HepG2 (cell line): ENCODE measurements around the gene OAF. TPM values are rescaled to one million over a fixed set of nuclear protein-coding genes. Genes with fewer than 3 reads are reported as not detected.

Experiments used
- ARID2 ChIP-seq: sonication (generic); formaldehyde crosslinking; IDR thresholded peaks from 2 replicates; pipeline ENCODE4 v1.8.1; 2022; ENCODE audit warnings: mild to moderate bottlenecking, missing genetic modification reagents, borderline replicate concordance
- PTBP1 ChIP-seq: fragments of 200-400 bp; formaldehyde crosslinking; IDR thresholded peaks from 2 replicates; pipeline ENCODE4 v1.6.1; 2018; ENCODE audit warnings: low read length, low read depth; ENCODE audit not compliant: poor library complexity, severe bottlenecking
- RARA ChIP-seq: IDR thresholded peaks from 2 replicates; pipeline ENCODE4 v1.6.1; 2016; ENCODE audit warnings: missing genetic modification reagents, missing compliant biosample characterization
- SETDB1 ChIP-seq: sonication (generic); formaldehyde crosslinking; IDR thresholded peaks from 2 replicates; pipeline ENCODE4 v1.5.1; 2020; ENCODE audit warnings: missing genetic modification reagents, mild to moderate bottlenecking, borderline replicate concordance
- SP1 ChIP-seq, 2 experiments: fragments of 450-650 bp in 1 of 2; sonication (generic) in 1 of 2; formaldehyde crosslinking in 1 of 2; IDR thresholded peaks; 2 replicates each; pipeline versions ENCODE4 v1.4.0 to v1.6.1; 2016 to 2020; ENCODE audit warnings: missing genetic modification reagents in 1 of 2
- SRSF1 ChIP-seq: fragments of 200-400 bp; formaldehyde crosslinking; optimal IDR thresholded peaks from 2 replicates; pipeline ENCODE3; 2017; ENCODE audit warnings: mild to moderate bottlenecking, low read depth, low read length, moderate library complexity
- SUZ12 ChIP-seq: fragments of 150-350 bp; IDR thresholded peaks from 2 replicates; pipeline ENCODE4 v1.6.1; 2014; ENCODE audit warnings: low read depth, low read length
- ZBTB21 ChIP-seq: sonication (generic); formaldehyde crosslinking; IDR thresholded peaks from 2 replicates; pipeline ENCODE4 v1.4.0; 2020; ENCODE audit warnings: missing genetic modification reagents
- ZNF101 ChIP-seq: sonication (generic); formaldehyde crosslinking; IDR thresholded peaks from 2 replicates; pipeline ENCODE4 v1.4.0; 2020; ENCODE audit warnings: mild to moderate bottlenecking, low read depth, missing genetic modification reagents, borderline replicate concordance
- ZNF30 ChIP-seq: sonication (generic); formaldehyde crosslinking; IDR thresholded peaks from 2 replicates; pipeline ENCODE4 v1.5.0; 2020; ENCODE audit warnings: mild to moderate bottlenecking, missing genetic modification reagents
- ZNF510 ChIP-seq: sonication (generic); formaldehyde crosslinking; IDR thresholded peaks from 2 replicates; pipeline ENCODE4 v1.4.0; 2020; ENCODE audit warnings: low read depth, mild to moderate bottlenecking, missing genetic modification reagents
- ZNF766 ChIP-seq: sonication (generic); formaldehyde crosslinking; IDR thresholded peaks from 2 replicates; pipeline ENCODE4 v1.5.0; 2020; ENCODE audit warnings: missing genetic modification reagents, borderline replicate concordance
- polyA plus RNA-seq, 8 experiments: library from polyadenylated mRNA; depleted of rRNA in 3 of 8; stranded (reverse) in 7 of 8; unstranded in 1 of 8; fragments of >200 nt; fragmentation: Illumina TruSeq in 4 of 8; extraction: Trizol in 4 of 8; gene quantifications; 2 replicates each; pipeline versions ENCODE4 v1.2.1 to v1.2.3, GENCODE V29; 2011 to 2016; ENCODE audit warnings: low read depth in 4 of 8, missing spikeins in 1 of 8, mixed read lengths in 1 of 8; ENCODE audit not compliant: insufficient read depth in 1 of 8
- total RNA-seq, 5 experiments: library from RNA; depleted of rRNA; stranded (reverse); fragments of >200 nt; fragmentation: Illumina TruSeq; extraction: Trizol; gene quantifications; 2 replicates each; pipeline ENCODE4 v1.2.3, GENCODE V29; 2016; ENCODE audit warnings: low read depth in 1 of 5
- TF ChIP-seq, protein P1 (sequence below): sonication (generic); formaldehyde crosslinking; conservative IDR thresholded peaks from 2 replicates; pipeline ENCODE4 v1.4.0; 2020; ENCODE audit warnings: missing genetic modification reagents
- TF ChIP-seq, protein P2 (sequence below): IDR thresholded peaks from 2 replicates; pipeline ENCODE4 v1.4.0; 2020; ENCODE audit warnings: mild to moderate bottlenecking, missing genetic modification reagents
- TF ChIP-seq, protein P3 (sequence below): sonication (generic); formaldehyde crosslinking; IDR thresholded peaks from 2 replicates; pipeline ENCODE4 v1.4.0; 2020; ENCODE audit warnings: missing genetic modification reagents
- TF ChIP-seq, protein P4 (sequence below): sonication (generic); formaldehyde crosslinking; IDR thresholded peaks from 2 replicates; pipeline ENCODE4 v1.8.0; 2022; ENCODE audit warnings: missing genetic modification reagents, mild to moderate bottlenecking, borderline replicate concordance
- TF ChIP-seq, protein P5 (sequence below): sonication (generic); formaldehyde crosslinking; IDR thresholded peaks from 2 replicates; pipeline ENCODE4 v1.5.0; 2020; ENCODE audit warnings: missing genetic modification reagents

The OAF gene
- total and polyA plus RNA-seq, 2 of the 13 experiments (the other 11 are each of a cell fraction or from before 2014, with no cell fraction given) = 63.7 to 94.6 TPM

DNA sequence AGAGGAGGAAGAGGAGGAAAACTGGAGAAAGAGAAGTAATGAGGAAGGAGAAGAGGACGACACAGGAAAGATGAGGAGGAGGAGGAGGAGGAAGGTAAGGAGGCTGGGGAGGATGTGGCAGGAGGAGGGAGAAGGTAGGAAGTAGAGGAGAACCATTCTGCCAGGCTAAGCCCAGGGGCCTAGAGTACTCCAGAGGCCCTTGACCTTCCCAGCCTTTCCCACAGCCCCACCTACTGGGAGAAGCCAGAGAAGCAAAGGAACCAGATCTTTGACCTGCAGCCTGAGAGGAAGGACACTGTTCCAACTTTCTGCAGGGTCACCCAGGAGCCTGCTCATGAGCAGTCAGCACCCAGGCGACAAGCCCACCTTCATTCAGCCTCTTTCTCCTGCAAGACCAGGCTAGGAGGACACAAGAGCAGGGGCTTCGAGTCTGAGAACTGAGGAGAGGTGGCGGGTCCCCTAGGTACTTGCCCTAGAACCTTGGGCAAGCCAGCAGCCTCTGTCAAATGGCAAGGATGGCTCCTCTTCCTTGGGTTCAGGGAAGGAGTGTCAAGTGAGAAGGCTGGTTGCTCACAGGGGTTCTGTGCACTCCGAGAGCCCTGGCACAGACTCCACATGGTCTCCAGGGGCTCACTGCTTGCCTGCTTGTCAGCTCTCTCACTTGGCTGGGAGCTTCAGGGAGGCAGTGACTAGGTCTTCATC lies 27.9 kb upstream of the OAF start (continued):
- TF ChIP-seq, protein P1, sequence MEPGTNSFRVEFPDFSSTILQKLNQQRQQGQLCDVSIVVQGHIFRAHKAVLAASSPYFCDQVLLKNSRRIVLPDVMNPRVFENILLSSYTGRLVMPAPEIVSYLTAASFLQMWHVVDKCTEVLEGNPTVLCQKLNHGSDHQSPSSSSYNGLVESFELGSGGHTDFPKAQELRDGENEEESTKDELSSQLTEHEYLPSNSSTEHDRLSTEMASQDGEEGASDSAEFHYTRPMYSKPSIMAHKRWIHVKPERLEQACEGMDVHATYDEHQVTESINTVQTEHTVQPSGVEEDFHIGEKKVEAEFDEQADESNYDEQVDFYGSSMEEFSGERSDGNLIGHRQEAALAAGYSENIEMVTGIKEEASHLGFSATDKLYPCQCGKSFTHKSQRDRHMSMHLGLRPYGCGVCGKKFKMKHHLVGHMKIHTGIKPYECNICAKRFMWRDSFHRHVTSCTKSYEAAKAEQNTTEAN = no peak
- TF ChIP-seq ZNF766 = no peak
- TF ChIP-seq ARID2 (CRISPR knock-in tag) = no peak
- TF ChIP-seq PTBP1 = no peak
- no peak for TF ChIP-seq SETDB1
- no peak for TF ChIP-seq ZNF30
- TF ChIP-seq, protein P2, sequence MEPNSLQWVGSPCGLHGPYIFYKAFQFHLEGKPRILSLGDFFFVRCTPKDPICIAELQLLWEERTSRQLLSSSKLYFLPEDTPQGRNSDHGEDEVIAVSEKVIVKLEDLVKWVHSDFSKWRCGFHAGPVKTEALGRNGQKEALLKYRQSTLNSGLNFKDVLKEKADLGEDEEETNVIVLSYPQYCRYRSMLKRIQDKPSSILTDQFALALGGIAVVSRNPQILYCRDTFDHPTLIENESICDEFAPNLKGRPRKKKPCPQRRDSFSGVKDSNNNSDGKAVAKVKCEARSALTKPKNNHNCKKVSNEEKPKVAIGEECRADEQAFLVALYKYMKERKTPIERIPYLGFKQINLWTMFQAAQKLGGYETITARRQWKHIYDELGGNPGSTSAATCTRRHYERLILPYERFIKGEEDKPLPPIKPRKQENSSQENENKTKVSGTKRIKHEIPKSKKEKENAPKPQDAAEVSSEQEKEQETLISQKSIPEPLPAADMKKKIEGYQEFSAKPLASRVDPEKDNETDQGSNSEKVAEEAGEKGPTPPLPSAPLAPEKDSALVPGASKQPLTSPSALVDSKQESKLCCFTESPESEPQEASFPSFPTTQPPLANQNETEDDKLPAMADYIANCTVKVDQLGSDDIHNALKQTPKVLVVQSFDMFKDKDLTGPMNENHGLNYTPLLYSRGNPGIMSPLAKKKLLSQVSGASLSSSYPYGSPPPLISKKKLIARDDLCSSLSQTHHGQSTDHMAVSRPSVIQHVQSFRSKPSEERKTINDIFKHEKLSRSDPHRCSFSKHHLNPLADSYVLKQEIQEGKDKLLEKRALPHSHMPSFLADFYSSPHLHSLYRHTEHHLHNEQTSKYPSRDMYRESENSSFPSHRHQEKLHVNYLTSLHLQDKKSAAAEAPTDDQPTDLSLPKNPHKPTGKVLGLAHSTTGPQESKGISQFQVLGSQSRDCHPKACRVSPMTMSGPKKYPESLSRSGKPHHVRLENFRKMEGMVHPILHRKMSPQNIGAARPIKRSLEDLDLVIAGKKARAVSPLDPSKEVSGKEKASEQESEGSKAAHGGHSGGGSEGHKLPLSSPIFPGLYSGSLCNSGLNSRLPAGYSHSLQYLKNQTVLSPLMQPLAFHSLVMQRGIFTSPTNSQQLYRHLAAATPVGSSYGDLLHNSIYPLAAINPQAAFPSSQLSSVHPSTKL (CRISPR knock-in tag) = peak; percentile 57
- no peak for TF ChIP-seq SRSF1
- peak; percentile 56 for TF ChIP-seq RARA
- TF ChIP-seq ZNF101 = no peak
- no peak for TF ChIP-seq ZNF510 (CRISPR knock-in tag)
- TF ChIP-seq, protein P3, sequence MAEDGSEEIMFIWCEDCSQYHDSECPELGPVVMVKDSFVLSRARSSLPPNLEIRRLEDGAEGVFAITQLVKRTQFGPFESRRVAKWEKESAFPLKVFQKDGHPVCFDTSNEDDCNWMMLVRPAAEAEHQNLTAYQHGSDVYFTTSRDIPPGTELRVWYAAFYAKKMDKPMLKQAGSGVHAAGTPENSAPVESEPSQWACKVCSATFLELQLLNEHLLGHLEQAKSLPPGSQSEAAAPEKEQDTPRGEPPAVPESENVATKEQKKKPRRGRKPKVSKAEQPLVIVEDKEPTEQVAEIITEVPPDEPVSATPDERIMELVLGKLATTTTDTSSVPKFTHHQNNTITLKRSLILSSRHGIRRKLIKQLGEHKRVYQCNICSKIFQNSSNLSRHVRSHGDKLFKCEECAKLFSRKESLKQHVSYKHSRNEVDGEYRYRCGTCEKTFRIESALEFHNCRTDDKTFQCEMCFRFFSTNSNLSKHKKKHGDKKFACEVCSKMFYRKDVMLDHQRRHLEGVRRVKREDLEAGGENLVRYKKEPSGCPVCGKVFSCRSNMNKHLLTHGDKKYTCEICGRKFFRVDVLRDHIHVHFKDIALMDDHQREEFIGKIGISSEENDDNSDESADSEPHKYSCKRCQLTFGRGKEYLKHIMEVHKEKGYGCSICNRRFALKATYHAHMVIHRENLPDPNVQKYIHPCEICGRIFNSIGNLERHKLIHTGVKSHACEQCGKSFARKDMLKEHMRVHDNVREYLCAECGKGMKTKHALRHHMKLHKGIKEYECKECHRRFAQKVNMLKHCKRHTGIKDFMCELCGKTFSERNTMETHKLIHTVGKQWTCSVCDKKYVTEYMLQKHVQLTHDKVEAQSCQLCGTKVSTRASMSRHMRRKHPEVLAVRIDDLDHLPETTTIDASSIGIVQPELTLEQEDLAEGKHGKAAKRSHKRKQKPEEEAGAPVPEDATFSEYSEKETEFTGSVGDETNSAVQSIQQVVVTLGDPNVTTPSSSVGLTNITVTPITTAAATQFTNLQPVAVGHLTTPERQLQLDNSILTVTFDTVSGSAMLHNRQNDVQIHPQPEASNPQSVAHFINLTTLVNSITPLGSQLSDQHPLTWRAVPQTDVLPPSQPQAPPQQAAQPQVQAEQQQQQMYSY = no peak
- no peak for TF ChIP-seq SUZ12
- TF ChIP-seq, protein P4, sequence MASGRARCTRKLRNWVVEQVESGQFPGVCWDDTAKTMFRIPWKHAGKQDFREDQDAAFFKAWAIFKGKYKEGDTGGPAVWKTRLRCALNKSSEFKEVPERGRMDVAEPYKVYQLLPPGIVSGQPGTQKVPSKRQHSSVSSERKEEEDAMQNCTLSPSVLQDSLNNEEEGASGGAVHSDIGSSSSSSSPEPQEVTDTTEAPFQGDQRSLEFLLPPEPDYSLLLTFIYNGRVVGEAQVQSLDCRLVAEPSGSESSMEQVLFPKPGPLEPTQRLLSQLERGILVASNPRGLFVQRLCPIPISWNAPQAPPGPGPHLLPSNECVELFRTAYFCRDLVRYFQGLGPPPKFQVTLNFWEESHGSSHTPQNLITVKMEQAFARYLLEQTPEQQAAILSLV = peak; percentile 22; the same call in 1 of the 2 replicates
- TF ChIP-seq SP1 (IDR thresholded peaks at IDR 0.05) = no peak
- TF ChIP-seq SP1 (CRISPR knock-in tag; IDR thresholded peaks at IDR 0.05) = no peak
- no peak for TF ChIP-seq ZBTB21
- TF ChIP-seq, protein P5, sequence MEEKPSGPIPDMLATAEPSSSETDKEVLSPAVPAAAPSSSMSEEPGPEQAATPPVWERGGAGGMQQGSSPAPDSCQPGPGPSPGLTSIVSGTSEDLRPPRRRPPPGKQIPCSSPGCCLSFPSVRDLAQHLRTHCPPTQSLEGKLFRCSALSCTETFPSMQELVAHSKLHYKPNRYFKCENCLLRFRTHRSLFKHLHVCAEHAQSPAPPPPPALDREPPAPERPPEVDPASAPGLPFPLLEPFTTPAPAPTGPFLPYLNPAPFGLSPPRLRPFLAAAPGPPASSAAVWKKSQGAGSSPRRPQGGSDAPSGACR (CRISPR knock-in tag) = no peak
